Right lobe of liver (tissue), 4 donors: Measurements from ENCODE around the gene ZNF33B.

ENCODE experiments used
- POLR2A ChIP-seq: fragments of 450-650 bp; IDR thresholded peaks from one replicate; pipeline ENCODE4 v1.6.1; 2017; ENCODE audit warnings: antibody characterized with exemption, mild to moderate bottlenecking
- TF ChIP-seq, protein P1 (sequence below), 4 donors: fragments of 200-600 bp in 3 of 4; fragments of 450-650 bp in 1 of 4; IDR thresholded peaks; one replicate each; pipeline versions ENCODE4 v1.5.1 to v1.8.0; 2016 to 2022; ENCODE audit warnings: antibody characterized with exemption in 4 of 4, mild to moderate bottlenecking in 2 of 4
- donor health status: DM: no; HTN: no; CAD: no.
- donor health status: DM: no; HTN: no; CAD: no.
- donor health status: DM: no; HTN: yes; CAD: no.

GRCh38 chr10:42576338-42576737 lies 62.0 kb downstream of the ZNF33B start:
- TF ChIP-seq, protein P1, sequence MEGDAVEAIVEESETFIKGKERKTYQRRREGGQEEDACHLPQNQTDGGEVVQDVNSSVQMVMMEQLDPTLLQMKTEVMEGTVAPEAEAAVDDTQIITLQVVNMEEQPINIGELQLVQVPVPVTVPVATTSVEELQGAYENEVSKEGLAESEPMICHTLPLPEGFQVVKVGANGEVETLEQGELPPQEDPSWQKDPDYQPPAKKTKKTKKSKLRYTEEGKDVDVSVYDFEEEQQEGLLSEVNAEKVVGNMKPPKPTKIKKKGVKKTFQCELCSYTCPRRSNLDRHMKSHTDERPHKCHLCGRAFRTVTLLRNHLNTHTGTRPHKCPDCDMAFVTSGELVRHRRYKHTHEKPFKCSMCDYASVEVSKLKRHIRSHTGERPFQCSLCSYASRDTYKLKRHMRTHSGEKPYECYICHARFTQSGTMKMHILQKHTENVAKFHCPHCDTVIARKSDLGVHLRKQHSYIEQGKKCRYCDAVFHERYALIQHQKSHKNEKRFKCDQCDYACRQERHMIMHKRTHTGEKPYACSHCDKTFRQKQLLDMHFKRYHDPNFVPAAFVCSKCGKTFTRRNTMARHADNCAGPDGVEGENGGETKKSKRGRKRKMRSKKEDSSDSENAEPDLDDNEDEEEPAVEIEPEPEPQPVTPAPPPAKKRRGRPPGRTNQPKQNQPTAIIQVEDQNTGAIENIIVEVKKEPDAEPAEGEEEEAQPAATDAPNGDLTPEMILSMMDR (IDR thresholded peaks at IDR 0.05), result no peak
- no peak for TF ChIP-seq POLR2A
